Measurements from ENCODE around the gene RCOR1.

DNA sequence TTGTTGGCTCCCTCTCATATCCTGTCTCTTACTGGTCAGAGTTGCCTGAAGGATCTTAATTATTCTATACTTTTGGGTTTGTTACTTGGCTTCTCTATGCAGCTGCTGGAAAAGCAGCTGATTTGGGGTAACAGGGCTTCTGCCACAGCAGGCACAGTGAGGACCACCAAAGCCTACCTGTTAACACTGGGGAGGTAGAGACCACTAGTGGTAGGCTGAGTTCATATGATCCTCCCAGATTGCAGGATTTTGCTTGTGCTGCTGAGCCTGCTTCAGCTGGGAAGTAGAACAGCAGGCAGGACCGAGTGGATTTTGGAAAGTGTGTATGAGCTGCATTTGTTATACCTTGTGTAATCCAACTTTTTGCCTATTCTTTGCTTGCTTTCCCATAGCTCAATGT lies 34.1 kb downstream of the RCOR1 start:
- TF ChIP-seq POLR2AphosphoS5 (IDR thresholded peaks at IDR 0.05; ENCODE audit: low read depth, low read length) (no peak), TAF1 (IDR thresholded peaks at IDR 0.05; ENCODE audit: borderline replicate concordance, insufficient read depth, low read length) (no peak), SIN3A (IDR thresholded peaks at IDR 0.05; ENCODE audit: borderline replicate concordance, insufficient read depth, low read length) (no peak)
- TF ChIP-seq, protein P1, sequence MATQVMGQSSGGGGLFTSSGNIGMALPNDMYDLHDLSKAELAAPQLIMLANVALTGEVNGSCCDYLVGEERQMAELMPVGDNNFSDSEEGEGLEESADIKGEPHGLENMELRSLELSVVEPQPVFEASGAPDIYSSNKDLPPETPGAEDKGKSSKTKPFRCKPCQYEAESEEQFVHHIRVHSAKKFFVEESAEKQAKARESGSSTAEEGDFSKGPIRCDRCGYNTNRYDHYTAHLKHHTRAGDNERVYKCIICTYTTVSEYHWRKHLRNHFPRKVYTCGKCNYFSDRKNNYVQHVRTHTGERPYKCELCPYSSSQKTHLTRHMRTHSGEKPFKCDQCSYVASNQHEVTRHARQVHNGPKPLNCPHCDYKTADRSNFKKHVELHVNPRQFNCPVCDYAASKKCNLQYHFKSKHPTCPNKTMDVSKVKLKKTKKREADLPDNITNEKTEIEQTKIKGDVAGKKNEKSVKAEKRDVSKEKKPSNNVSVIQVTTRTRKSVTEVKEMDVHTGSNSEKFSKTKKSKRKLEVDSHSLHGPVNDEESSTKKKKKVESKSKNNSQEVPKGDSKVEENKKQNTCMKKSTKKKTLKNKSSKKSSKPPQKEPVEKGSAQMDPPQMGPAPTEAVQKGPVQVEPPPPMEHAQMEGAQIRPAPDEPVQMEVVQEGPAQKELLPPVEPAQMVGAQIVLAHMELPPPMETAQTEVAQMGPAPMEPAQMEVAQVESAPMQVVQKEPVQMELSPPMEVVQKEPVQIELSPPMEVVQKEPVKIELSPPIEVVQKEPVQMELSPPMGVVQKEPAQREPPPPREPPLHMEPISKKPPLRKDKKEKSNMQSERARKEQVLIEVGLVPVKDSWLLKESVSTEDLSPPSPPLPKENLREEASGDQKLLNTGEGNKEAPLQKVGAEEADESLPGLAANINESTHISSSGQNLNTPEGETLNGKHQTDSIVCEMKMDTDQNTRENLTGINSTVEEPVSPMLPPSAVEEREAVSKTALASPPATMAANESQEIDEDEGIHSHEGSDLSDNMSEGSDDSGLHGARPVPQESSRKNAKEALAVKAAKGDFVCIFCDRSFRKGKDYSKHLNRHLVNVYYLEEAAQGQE (IDR thresholded peaks at IDR 0.05; ENCODE audit: insufficient read depth in 1 of 2, low read depth in 2 of 2, low read length in 2 of 2): no peak
